Measurements from ENCODE around the gene MROH9.

MROH9 gene

GRCh38 chr1:171014880-171015279 is 79.5 kb downstream of the MROH9 start:
- Histone ChIP-seq H3K27ac (ENCODE audit: insufficient read depth, low read length, poor library complexity, severe bottlenecking) (no peak overlapping the region), H3K36me3 (ENCODE audit: control insufficient read depth, insufficient read depth, low read length) (no peaks in the 10 kb centered on the region), H3K9me3 (ENCODE audit: control insufficient read depth, low read length) (no peaks in the 10 kb centered on the region), H3K4me3 (ENCODE audit: insufficient read depth, low read depth, low read length, poor library complexity, severe bottlenecking) (no peak overlapping the region), H3K27me3 (replicated peaks; ENCODE audit: control insufficient read depth, insufficient read depth, low read length, poor library complexity, severe bottlenecking) (no peaks in the 10 kb centered on the region), H3K4me1 (ENCODE audit: control insufficient read depth, insufficient read depth, low read length, poor library complexity, severe bottlenecking) (no peaks in the 10 kb centered on the region)
- DNase-seq = no peak

GRCh38 chr1:171017426-171017825 is 82.1 kb downstream of the MROH9 start:
- Histone ChIP-seq H3K4me3 (ENCODE audit: insufficient read depth, low read depth, low read length, poor library complexity, severe bottlenecking) (no peak overlapping the region), H3K9me3 (ENCODE audit: control insufficient read depth, low read length) (no peaks in the 10 kb centered on the region), H3K36me3 (ENCODE audit: control insufficient read depth, insufficient read depth, low read length) (no peaks in the 10 kb centered on the region), H3K27me3 (replicated peaks; ENCODE audit: control insufficient read depth, insufficient read depth, low read length, poor library complexity, severe bottlenecking) (no peaks in the 10 kb centered on the region), H3K27ac (ENCODE audit: insufficient read depth, low read length, poor library complexity, severe bottlenecking) (no peak overlapping the region), H3K4me1 (ENCODE audit: control insufficient read depth, insufficient read depth, low read length, poor library complexity, severe bottlenecking) (no peaks in the 10 kb centered on the region)
- no peak for DNase-seq

- Histone ChIP-seq H3K27me3 (replicated peaks; ENCODE audit: control insufficient read depth, insufficient read depth, low read length, poor library complexity, severe bottlenecking) (no peaks in the 10 kb centered on the region), H3K27ac (ENCODE audit: insufficient read depth, low read length, poor library complexity, severe bottlenecking) (no peak overlapping the region), H3K4me1 (ENCODE audit: control insufficient read depth, insufficient read depth, low read length, poor library complexity, severe bottlenecking) (no peaks in the 10 kb centered on the region), H3K4me3 (ENCODE audit: insufficient read depth, low read depth, low read length, poor library complexity, severe bottlenecking) (no peak overlapping the region), H3K36me3 (ENCODE audit: control insufficient read depth, insufficient read depth, low read length) (no peaks in the 10 kb centered on the region), H3K9me3 (ENCODE audit: control insufficient read depth, low read length) (no peaks in the 10 kb centered on the region)
- no peak for DNase-seq
These were observed 84.6 kb downstream of the MROH9 start for GRCh38 chr1:171019971-171020370.

- Histone ChIP-seq H3K4me1 (ENCODE audit: control insufficient read depth, insufficient read depth, low read length, poor library complexity, severe bottlenecking) (no peaks in the 10 kb centered on the region), H3K27ac (ENCODE audit: insufficient read depth, low read length, poor library complexity, severe bottlenecking) (no peak overlapping the region), H3K4me3 (ENCODE audit: insufficient read depth, low read depth, low read length, poor library complexity, severe bottlenecking) (no peak overlapping the region), H3K36me3 (ENCODE audit: control insufficient read depth, insufficient read depth, low read length) (no peaks in the 10 kb centered on the region), H3K9me3 (ENCODE audit: control insufficient read depth, low read length) (no peaks in the 10 kb centered on the region), H3K27me3 (replicated peaks; ENCODE audit: control insufficient read depth, insufficient read depth, low read length, poor library complexity, severe bottlenecking) (no peaks in the 10 kb centered on the region)
- DNase-seq = no peak
These were observed 97.7 kb downstream of the MROH9 start for GRCh38 chr1:171032822-171033702.

GRCh38 chr1:171037626-171038025 is 102.3 kb downstream of the MROH9 start:
- Histone ChIP-seq H3K36me3 (ENCODE audit: control insufficient read depth, insufficient read depth, low read length) (no peaks in the 10 kb centered on the region), H3K9me3 (ENCODE audit: control insufficient read depth, low read length) (no peaks in the 10 kb centered on the region), H3K4me1 (ENCODE audit: control insufficient read depth, insufficient read depth, low read length, poor library complexity, severe bottlenecking) (no peaks in the 10 kb centered on the region), H3K27ac (ENCODE audit: insufficient read depth, low read length, poor library complexity, severe bottlenecking) (no peak overlapping the region), H3K4me3 (ENCODE audit: insufficient read depth, low read depth, low read length, poor library complexity, severe bottlenecking) (no peak overlapping the region), H3K27me3 (replicated peaks; ENCODE audit: control insufficient read depth, insufficient read depth, low read length, poor library complexity, severe bottlenecking) (no peaks in the 10 kb centered on the region)
- no peak for DNase-seq

- no peak overlapping the region for H3K27ac ChIP-seq (ENCODE audit: insufficient read depth, low read length, poor library complexity, severe bottlenecking)
- DNase-seq = no peak
- no peaks in the 10 kb centered on the region for H3K27me3 ChIP-seq (replicated peaks; ENCODE audit: control insufficient read depth, insufficient read depth, low read length, poor library complexity, severe bottlenecking)
These were observed 103.0 kb downstream of the MROH9 start for GRCh38 chr1:171038284-171038683.

GRCh38 chr1:171048014-171048413 is 112.7 kb downstream of the MROH9 start:
- Histone ChIP-seq H3K4me1 (ENCODE audit: control insufficient read depth, insufficient read depth, low read length, poor library complexity, severe bottlenecking) (no peaks in the 10 kb centered on the region), H3K4me3 (ENCODE audit: insufficient read depth, low read depth, low read length, poor library complexity, severe bottlenecking) (no peak overlapping the region), H3K27me3 (replicated peaks; ENCODE audit: control insufficient read depth, insufficient read depth, low read length, poor library complexity, severe bottlenecking) (no peaks in the 10 kb centered on the region), H3K36me3 (ENCODE audit: control insufficient read depth, insufficient read depth, low read length) (no peaks in the 10 kb centered on the region), H3K9me3 (ENCODE audit: control insufficient read depth, low read length) (peaks cover 4% of the 10 kb centered on the region), H3K27ac (ENCODE audit: insufficient read depth, low read length, poor library complexity, severe bottlenecking) (no peak overlapping the region)
- no peak for DNase-seq

More at GRCh38 chr1:171038284-171038683, 103.0 kb downstream of the MROH9 start:
- H3K4me1 ChIP-seq (ENCODE audit: control insufficient read depth, insufficient read depth, low read length, poor library complexity, severe bottlenecking) = no peaks in the 10 kb centered on the region
- H3K36me3 ChIP-seq (ENCODE audit: control insufficient read depth, insufficient read depth, low read length) = no peaks in the 10 kb centered on the region
- H3K9me3 ChIP-seq (ENCODE audit: control insufficient read depth, low read length) = no peaks in the 10 kb centered on the region
- H3K4me3 ChIP-seq (ENCODE audit: insufficient read depth, low read depth, low read length, poor library complexity, severe bottlenecking) = no peak overlapping the region

- H3K9me3 ChIP-seq (ENCODE audit: control insufficient read depth, low read length) = peaks cover 4% of the 10 kb centered on the region
- no peaks in the 10 kb centered on the region for H3K27me3 ChIP-seq (replicated peaks; ENCODE audit: control insufficient read depth, insufficient read depth, low read length, poor library complexity, severe bottlenecking)
- no peaks in the 10 kb centered on the region for H3K4me1 ChIP-seq (ENCODE audit: control insufficient read depth, insufficient read depth, low read length, poor library complexity, severe bottlenecking)
- no peak overlapping the region for H3K27ac ChIP-seq (ENCODE audit: insufficient read depth, low read length, poor library complexity, severe bottlenecking)
- DNase-seq = no peak
- no peak overlapping the region for H3K4me3 ChIP-seq (ENCODE audit: insufficient read depth, low read depth, low read length, poor library complexity, severe bottlenecking)
- no peaks in the 10 kb centered on the region for H3K36me3 ChIP-seq (ENCODE audit: control insufficient read depth, insufficient read depth, low read length)
These were observed 117.6 kb downstream of the MROH9 start for GRCh38 chr1:171052977-171053376.

GRCh38 chr1:171055966-171056643 is 120.8 kb downstream of the MROH9 start:
- Histone ChIP-seq H3K27me3 (replicated peaks; ENCODE audit: control insufficient read depth, insufficient read depth, low read length, poor library complexity, severe bottlenecking) (no peaks in the 10 kb centered on the region), H3K4me1 (ENCODE audit: control insufficient read depth, insufficient read depth, low read length, poor library complexity, severe bottlenecking) (no peaks in the 10 kb centered on the region), H3K36me3 (ENCODE audit: control insufficient read depth, insufficient read depth, low read length) (no peaks in the 10 kb centered on the region), H3K9me3 (ENCODE audit: control insufficient read depth, low read length) (no peaks in the 10 kb centered on the region), H3K27ac (ENCODE audit: insufficient read depth, low read length, poor library complexity, severe bottlenecking) (no peak overlapping the region), H3K4me3 (ENCODE audit: insufficient read depth, low read depth, low read length, poor library complexity, severe bottlenecking) (no peak overlapping the region)
- DNase-seq = no peak

GRCh38 chr1:171061425-171062143 is 126.2 kb downstream of the MROH9 start:
- DNase-seq = no peak
- no peak overlapping the region for H3K4me3 ChIP-seq (ENCODE audit: insufficient read depth, low read depth, low read length, poor library complexity, severe bottlenecking)
- no peaks in the 10 kb centered on the region for H3K4me1 ChIP-seq (ENCODE audit: control insufficient read depth, insufficient read depth, low read length, poor library complexity, severe bottlenecking)
- no peaks in the 10 kb centered on the region for H3K36me3 ChIP-seq (ENCODE audit: control insufficient read depth, insufficient read depth, low read length)
- H3K27ac ChIP-seq (ENCODE audit: insufficient read depth, low read length, poor library complexity, severe bottlenecking) = no peak overlapping the region
- no peaks in the 10 kb centered on the region for H3K9me3 ChIP-seq (ENCODE audit: control insufficient read depth, low read length)
- H3K27me3 ChIP-seq (replicated peaks; ENCODE audit: control insufficient read depth, insufficient read depth, low read length, poor library complexity, severe bottlenecking) = no peaks in the 10 kb centered on the region
